Breast epithelium (tissue), 3 donors: ENCODE results near the gene LILRA5.

Experiments
- POLR2A ChIP-seq: fragments of 450-650 bp; IDR thresholded peaks from one replicate; pipeline ENCODE4 v1.6.1; 2016; ENCODE audit warnings: antibody characterized with exemption, mild to moderate bottlenecking, moderate library complexity
- TF ChIP-seq, protein P1 (sequence below), 3 donors: fragments of 450-650 bp; IDR thresholded peaks; one replicate each; pipeline ENCODE4 v1.5.1; 2016 to 2017; ENCODE audit warnings: antibody characterized with exemption in 3 of 3, mild to moderate bottlenecking in 3 of 3, moderate library complexity in 3 of 3

GRCh38 chr19:54335979-54336892 is 23.3 kb upstream of the LILRA5 start:
- TF ChIP-seq, protein P1, sequence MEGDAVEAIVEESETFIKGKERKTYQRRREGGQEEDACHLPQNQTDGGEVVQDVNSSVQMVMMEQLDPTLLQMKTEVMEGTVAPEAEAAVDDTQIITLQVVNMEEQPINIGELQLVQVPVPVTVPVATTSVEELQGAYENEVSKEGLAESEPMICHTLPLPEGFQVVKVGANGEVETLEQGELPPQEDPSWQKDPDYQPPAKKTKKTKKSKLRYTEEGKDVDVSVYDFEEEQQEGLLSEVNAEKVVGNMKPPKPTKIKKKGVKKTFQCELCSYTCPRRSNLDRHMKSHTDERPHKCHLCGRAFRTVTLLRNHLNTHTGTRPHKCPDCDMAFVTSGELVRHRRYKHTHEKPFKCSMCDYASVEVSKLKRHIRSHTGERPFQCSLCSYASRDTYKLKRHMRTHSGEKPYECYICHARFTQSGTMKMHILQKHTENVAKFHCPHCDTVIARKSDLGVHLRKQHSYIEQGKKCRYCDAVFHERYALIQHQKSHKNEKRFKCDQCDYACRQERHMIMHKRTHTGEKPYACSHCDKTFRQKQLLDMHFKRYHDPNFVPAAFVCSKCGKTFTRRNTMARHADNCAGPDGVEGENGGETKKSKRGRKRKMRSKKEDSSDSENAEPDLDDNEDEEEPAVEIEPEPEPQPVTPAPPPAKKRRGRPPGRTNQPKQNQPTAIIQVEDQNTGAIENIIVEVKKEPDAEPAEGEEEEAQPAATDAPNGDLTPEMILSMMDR (IDR thresholded peaks at IDR 0.05): no peak
- TF ChIP-seq POLR2A: no peak
